MCF 10A (cell line): ENCODE data around the gene PEAK1. TPM values are rescaled to one million over a fixed set of nuclear protein-coding genes. Genes with fewer than 3 reads are reported as not detected.

ENCODE experiments used
- BruUV-seq: library from RNA; stranded (reverse); fragments of 400-500 nt; replicated peaks from 2 replicates; lab custom pipeline; 2021; lab: Mats Ljungman, UMichigan
- CTCF ChIA-PET: fragments of 300-600 bp; sonication (Branson Sonifier 250); formaldehyde crosslinking; extraction: SDS; loops from one replicate; lab custom pipeline; 2021; ENCODE audit warnings: antibody characterized with exemption, inconsistent platforms; lab: Yijun Ruan, JAX
- POLR2A ChIA-PET: fragments of 300-600, 350-650 bp; sonication (Branson Sonifier 250); formaldehyde crosslinking; extraction: SDS; loops from one replicate; lab custom pipeline; 2020; ENCODE audit warnings: antibody characterized with exemption, inconsistent platforms; lab: Yijun Ruan, JAX
- DNase-seq: peaks from one replicate; pipeline ENCODE4 v3.0.0-alpha.2; 2018; ENCODE audit not compliant: unreplicated experiment
- H3K27ac Mint-ChIP-seq: one replicate; pipeline ENCODE4 v1.8.0; 2022; ENCODE audit warnings: mild to moderate bottlenecking, low read depth, mixed read lengths; ENCODE audit not compliant: unreplicated experiment
- H3K27me3 Mint-ChIP-seq: one replicate; pipeline ENCODE4 v1.8.0; 2022; ENCODE audit warnings: mixed read lengths; ENCODE audit not compliant: insufficient read depth, unreplicated experiment
- H3K36me3 Mint-ChIP-seq: one replicate; pipeline ENCODE4 v1.8.0; 2022; ENCODE audit warnings: mild to moderate bottlenecking, moderate library complexity, mixed read lengths; ENCODE audit not compliant: insufficient read depth, unreplicated experiment
- H3K4me1 Mint-ChIP-seq: one replicate; pipeline ENCODE4 v1.8.0; 2022; ENCODE audit warnings: mixed read lengths; ENCODE audit not compliant: insufficient read depth, unreplicated experiment
- H3K4me3 Mint-ChIP-seq: one replicate; pipeline ENCODE4 v1.8.0; 2022; ENCODE audit warnings: mild to moderate bottlenecking, moderate library complexity, mixed read lengths; ENCODE audit not compliant: unreplicated experiment
- H3K9me3 Mint-ChIP-seq: one replicate; pipeline ENCODE4 v1.8.0; 2022; ENCODE audit warnings: mixed read lengths; ENCODE audit not compliant: unreplicated experiment
- intact Hi-C: fragments of 100-400 bp; cut with micrococcal nuclease; formaldehyde crosslinking; loops from 2 replicates; pipeline ENCODE4 v1.14.1; 2022
- total RNA-seq: library from RNA; stranded (reverse); gene quantifications from 2 replicates; pipeline ENCODE4 v1.2.3, GENCODE V29; 2022
- TF ChIP-seq, protein P1 (sequence below): fragments of 200-600 bp; IDR thresholded peaks from one replicate; pipeline ENCODE4 v1.8.0; 2022; ENCODE audit warnings: antibody characterized with exemption, mild to moderate bottlenecking; ENCODE audit not compliant: unreplicated experiment

The PEAK1 gene
- total RNA-seq, 1 experiment from 2014 or later: 20.0 TPM

DNA sequence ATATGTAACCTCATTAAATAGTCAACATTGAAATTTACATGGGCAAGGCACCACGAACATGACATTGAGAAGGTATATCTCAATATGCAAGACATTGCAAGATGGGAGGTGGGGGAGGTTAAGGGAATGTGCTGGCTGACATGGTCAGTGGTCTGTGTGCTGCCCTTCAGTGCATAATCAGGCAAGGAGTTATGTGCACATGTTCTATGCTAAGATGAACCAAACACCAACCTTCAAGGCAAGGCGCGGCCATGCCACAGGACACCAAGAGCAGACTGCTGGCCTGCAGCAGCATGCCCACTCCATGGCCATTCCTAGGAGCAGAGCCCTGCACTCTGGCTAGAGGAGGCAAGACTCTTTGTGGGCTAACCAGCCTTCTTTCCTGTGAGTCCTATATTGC lies 308.1 kb downstream of the PEAK1 start:
- POLR2A ChIA-PET: interaction anchor here (0.8 kb wide), 1 partner anchor 430 kb away, joined by 4 read pairs; no protein-coding TSS in a partner anchor
- no peak for DNase-seq
- no peaks in the 10 kb centered on the region for H3K36me3 Mint-ChIP-seq
- TF ChIP-seq, protein P1, sequence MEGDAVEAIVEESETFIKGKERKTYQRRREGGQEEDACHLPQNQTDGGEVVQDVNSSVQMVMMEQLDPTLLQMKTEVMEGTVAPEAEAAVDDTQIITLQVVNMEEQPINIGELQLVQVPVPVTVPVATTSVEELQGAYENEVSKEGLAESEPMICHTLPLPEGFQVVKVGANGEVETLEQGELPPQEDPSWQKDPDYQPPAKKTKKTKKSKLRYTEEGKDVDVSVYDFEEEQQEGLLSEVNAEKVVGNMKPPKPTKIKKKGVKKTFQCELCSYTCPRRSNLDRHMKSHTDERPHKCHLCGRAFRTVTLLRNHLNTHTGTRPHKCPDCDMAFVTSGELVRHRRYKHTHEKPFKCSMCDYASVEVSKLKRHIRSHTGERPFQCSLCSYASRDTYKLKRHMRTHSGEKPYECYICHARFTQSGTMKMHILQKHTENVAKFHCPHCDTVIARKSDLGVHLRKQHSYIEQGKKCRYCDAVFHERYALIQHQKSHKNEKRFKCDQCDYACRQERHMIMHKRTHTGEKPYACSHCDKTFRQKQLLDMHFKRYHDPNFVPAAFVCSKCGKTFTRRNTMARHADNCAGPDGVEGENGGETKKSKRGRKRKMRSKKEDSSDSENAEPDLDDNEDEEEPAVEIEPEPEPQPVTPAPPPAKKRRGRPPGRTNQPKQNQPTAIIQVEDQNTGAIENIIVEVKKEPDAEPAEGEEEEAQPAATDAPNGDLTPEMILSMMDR: no peak
- no peaks in the 10 kb centered on the region for H3K27me3 Mint-ChIP-seq
- H3K4me3 Mint-ChIP-seq: no peak overlapping the region
- no peaks in the 10 kb centered on the region for H3K4me1 Mint-ChIP-seq
- intact Hi-C loops: no loop called here
- BruUV-seq: no TSS peak
- no peak overlapping the region for H3K27ac Mint-ChIP-seq
- CTCF ChIA-PET: no interaction called here
- no peaks in the 10 kb centered on the region for H3K9me3 Mint-ChIP-seq

GRCh38 chr15:77107531-77108355 lies 312.2 kb downstream of the PEAK1 start:
- ChIA-PET CTCF (interaction anchor here (0.6 to 7.0 kb wide), 27 partner anchors 8 to 1560 kb away, joined by 3 to 42 read pairs (median 4); no protein-coding TSS in a partner anchor), POLR2A (interaction anchor here (1.1 kb wide), 1 partner anchor 71 kb away, joined by 3 read pairs; no protein-coding TSS in a partner anchor)
- no peaks in the 10 kb centered on the region for H3K9me3 Mint-ChIP-seq
- no peaks in the 10 kb centered on the region for H3K36me3 Mint-ChIP-seq
- no peak overlapping the region for H3K4me3 Mint-ChIP-seq
- no TSS peak for BruUV-seq
- H3K27me3 Mint-ChIP-seq: no peaks in the 10 kb centered on the region
- H3K4me1 Mint-ChIP-seq: no peaks in the 10 kb centered on the region
- intact Hi-C loops: no loop called here
- TF ChIP-seq, protein P1: peak; percentile 44
- no peak overlapping the region for H3K27ac Mint-ChIP-seq
- peak; percentile 47 for DNase-seq

DNA sequence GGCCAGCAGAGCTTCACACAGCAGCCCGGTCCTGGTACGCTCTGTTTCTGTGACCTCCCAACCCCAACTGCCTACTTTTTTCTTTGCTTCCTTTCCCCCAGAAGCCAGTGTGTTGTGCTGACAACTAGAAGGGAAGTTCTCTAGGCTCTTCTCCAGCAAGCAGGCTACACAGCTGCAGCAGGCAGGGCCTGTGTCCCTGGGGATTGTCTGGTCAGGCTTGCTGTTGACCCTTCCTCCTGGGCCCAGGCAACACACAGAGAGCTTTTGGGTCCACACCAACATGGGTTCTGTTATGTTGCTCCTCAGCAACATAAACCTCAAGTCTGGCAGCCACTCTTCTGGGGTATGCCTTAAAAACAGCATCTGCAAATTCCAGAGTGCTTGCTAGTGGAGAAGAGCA lies 312.8 kb downstream of the PEAK1 start:
- ChIA-PET POLR2A (interaction anchor here (1.1 kb wide), 1 partner anchor 70 kb away, joined by 3 read pairs; no protein-coding TSS in a partner anchor), CTCF (interaction anchor here (0.6 to 7.0 kb wide), 28 partner anchors 9 to 1561 kb away, joined by 3 to 42 read pairs (median 4); no protein-coding TSS in a partner anchor)
- no TSS peak for BruUV-seq
- no peaks in the 10 kb centered on the region for H3K36me3 Mint-ChIP-seq
- no peak overlapping the region for H3K27ac Mint-ChIP-seq
- TF ChIP-seq, protein P1: no peak
- no peak for DNase-seq
- intact Hi-C loops: no loop called here
- H3K9me3 Mint-ChIP-seq: no peaks in the 10 kb centered on the region
- H3K4me3 Mint-ChIP-seq: no peak overlapping the region
- no peaks in the 10 kb centered on the region for H3K4me1 Mint-ChIP-seq
- H3K27me3 Mint-ChIP-seq: no peaks in the 10 kb centered on the region

- no peak for DNase-seq
- intact Hi-C loops: no loop called here
- TF ChIP-seq, protein P1: no peak
- no peaks in the 10 kb centered on the region for H3K4me1 Mint-ChIP-seq
- ChIA-PET CTCF (interaction anchor here (0.6 to 7.0 kb wide), 7 partner anchors 70 to 1337 kb away, joined by 3 to 42 read pairs (median 3); no protein-coding TSS in a partner anchor), POLR2A (interaction anchor here (0.5 to 1.5 kb wide), 2 partner anchors 33 to 516 kb away, joined by 3 to 4 read pairs; partner anchors contain the start of gene TSPAN3)
- no peak overlapping the region for H3K27ac Mint-ChIP-seq
- H3K9me3 Mint-ChIP-seq: no peaks in the 10 kb centered on the region
- BruUV-seq: no TSS peak
- H3K27me3 Mint-ChIP-seq: no peaks in the 10 kb centered on the region
- no peaks in the 10 kb centered on the region for H3K36me3 Mint-ChIP-seq
- H3K4me3 Mint-ChIP-seq: no peak overlapping the region
These were observed 315.7 kb downstream of the PEAK1 start for GRCh38 chr15:77104155-77104554.
